PC-9 (cell line): ENCODE data around the gene TBC1D8. TPM values are rescaled to one million over a fixed set of nuclear protein-coding genes. Genes with fewer than 3 reads are reported as not detected.

Source experiments
- BruUV-seq: library from RNA; stranded (reverse); fragments of 400-500 nt; replicated peaks from 2 replicates; lab custom pipeline; 2021; lab: Mats Ljungman, UMichigan
- CTCF ChIA-PET: fragments of 300-600 bp; sonication (Branson Sonifier 250); formaldehyde crosslinking; loops from one replicate; lab custom pipeline; 2022; ENCODE audit warnings: antibody characterized with exemption; lab: Charles Lee
- POLR2A ChIA-PET: fragments of 300-600 bp; sonication (Branson Sonifier 250); formaldehyde crosslinking; loops from one replicate; lab custom pipeline; 2022; ENCODE audit warnings: antibody characterized with exemption; ENCODE audit not compliant: unreplicated experiment; lab: Charles Lee
- DNase-seq, 2 experiments: peaks; one replicate each; pipeline versions ENCODE4 v3.0.0 to v3.0.0-alpha.2; 2015 to 2022; ENCODE audit warnings: mixed read lengths in 1 of 2
- H2AFZ ChIP-seq: fragments of 200-600 bp; sonication (generic); 2 replicates; pipeline ENCODE4 v1.8.1; 2017; ENCODE audit warnings: antibody characterized with exemption
- H3F3A ChIP-seq: fragments of 200-600 bp; sonication (generic); 2 replicates; pipeline ENCODE4 v1.8.1; 2017; ENCODE audit warnings: antibody characterized with exemption, mild to moderate bottlenecking, low read depth; ENCODE audit not compliant: insufficient read depth
- H3K27ac ChIP-seq: fragments of 200-600 bp; sonication (generic); 2 replicates; pipeline ENCODE4 v1.6.1; 2016; ENCODE audit warnings: mixed run types
- H3K27me3 ChIP-seq: fragments of 200-600 bp; sonication (generic); 2 replicates; pipeline ENCODE4 v1.6.1; 2016; ENCODE audit warnings: low read depth, mixed run types; ENCODE audit not compliant: insufficient read depth
- H3K36me3 ChIP-seq: fragments of 200-600 bp; sonication (generic); 2 replicates; pipeline ENCODE4 v1.6.1; 2016; ENCODE audit warnings: low read depth, mixed run types
- H3K4me1 ChIP-seq: fragments of 200-600 bp; sonication (generic); replicated peaks from 2 replicates; pipeline ENCODE4 v1.6.1; 2016; ENCODE audit warnings: mixed run types; ENCODE audit not compliant: insufficient read depth
- H3K4me2 ChIP-seq: fragments of 200-600 bp; sonication (generic); 2 replicates; pipeline ENCODE4 v1.6.1; 2017; ENCODE audit warnings: mixed run types
- H3K4me3 ChIP-seq: fragments of 200-600 bp; sonication (generic); 2 replicates; pipeline ENCODE4 v1.6.1; 2016; ENCODE audit warnings: mixed run types
- H3K79me2 ChIP-seq: fragments of 200-600 bp; sonication (generic); 2 replicates; pipeline ENCODE4 v1.6.1; 2017; ENCODE audit warnings: low read depth, mixed run types
- H3K9me2 ChIP-seq: fragments of 200-600 bp; sonication (generic); 2 replicates; pipeline ENCODE4 v1.8.1; 2017; ENCODE audit warnings: mild to moderate bottlenecking; ENCODE audit not compliant: insufficient read depth
- H3K9me3 ChIP-seq: fragments of 200-600 bp; sonication (generic); 2 replicates; pipeline ENCODE4 v1.8.1; 2016; ENCODE audit warnings: low read depth; ENCODE audit not compliant: insufficient read depth
- H4K20me1 ChIP-seq: fragments of 200-600 bp; sonication (generic); 2 replicates; pipeline ENCODE4 v1.8.1; 2017; ENCODE audit not compliant: insufficient read depth
- CTCF ChIP-seq: fragments of 200-600 bp; sonication (generic); conservative IDR thresholded peaks from 2 replicates; pipeline ENCODE4 v1.6.1; 2017; ENCODE audit warnings: mixed run types, antibody characterized with exemption, mild to moderate bottlenecking, moderate library complexity
- EZH2 ChIP-seq: fragments of 200-600 bp; sonication (generic); IDR thresholded peaks from 2 replicates; pipeline ENCODE4 v1.8.0; 2017; ENCODE audit warnings: antibody characterized with exemption, low read depth
- intact Hi-C: fragments of 100-400 bp; cut with micrococcal nuclease; formaldehyde crosslinking; loops from one replicate; pipeline ENCODE4 v1.10.0; 2022; ENCODE audit not compliant: unreplicated experiment
- total RNA-seq: library from RNA; stranded (reverse); gene quantifications from 2 replicates; pipeline ENCODE4 v1.2.3, GENCODE V29; 2021

TBC1D8 gene
- total RNA-seq, 1 experiment from 2014 or later: 25.2 TPM

- no peak for DNase-seq
- TF ChIP-seq EZH2: no peak
- TF ChIP-seq CTCF: no peak
- POLR2A ChIA-PET: no interaction called here
- BruUV-seq: no TSS peak
- Histone ChIP-seq H3K4me1 (peaks cover 92% of the 10 kb centered on the region), H3K27ac (peak overlapping the region; percentile 88), H3K4me2 (no peak overlapping the region), H3F3A (peaks cover 67% of the 10 kb centered on the region), H2AFZ (no peak overlapping the region), H3K79me2 (peaks cover 85% of the 10 kb centered on the region), H3K9me2 (no peaks in the 10 kb centered on the region), H3K9me3 (no peaks in the 10 kb centered on the region), H4K20me1 (no peaks in the 10 kb centered on the region), H3K36me3 (peaks cover 7% of the 10 kb centered on the region; the same call in 1 of the 2 replicates), H3K27me3 (no peaks in the 10 kb centered on the region), H3K4me3 (no peak overlapping the region)
- CTCF ChIA-PET: no interaction called here
- intact Hi-C loops: no loop called here
These were observed 35.5 kb downstream of the TBC1D8 start for GRCh38 chr2:101115664-101116063.

GRCh38 chr2:101114815-101115214 lies 36.4 kb downstream of the TBC1D8 start:
- H3K9me2 ChIP-seq: no peaks in the 10 kb centered on the region
- no peak overlapping the region for H2AFZ ChIP-seq
- H3K4me3 ChIP-seq: no peak overlapping the region
- ChIA-PET CTCF (no interaction called here), POLR2A (no interaction called here)
- intact Hi-C loops: no loop called here
- H4K20me1 ChIP-seq: no peaks in the 10 kb centered on the region
- no peaks in the 10 kb centered on the region for H3K9me3 ChIP-seq
- H3K4me2 ChIP-seq: peak overlapping the region; percentile 74
- no peaks in the 10 kb centered on the region for H3K27me3 ChIP-seq
- H3K36me3 ChIP-seq: peaks cover 13% of the 10 kb centered on the region
- no peak for DNase-seq
- H3K4me1 ChIP-seq: peaks cover 91% of the 10 kb centered on the region
- H3K27ac ChIP-seq: peak overlapping the region; percentile 88
- H3K79me2 ChIP-seq: peaks cover 87% of the 10 kb centered on the region
- peaks cover 58% of the 10 kb centered on the region for H3F3A ChIP-seq
- BruUV-seq: no TSS peak
- TF ChIP-seq CTCF (no peak), EZH2 (no peak)

GRCh38 chr2:101114268-101114783 lies 36.9 kb downstream of the TBC1D8 start:
- Histone ChIP-seq H2AFZ (no peak overlapping the region), H3K27ac (peak overlapping the region; percentile 88), H3K27me3 (no peaks in the 10 kb centered on the region), H3K9me3 (no peaks in the 10 kb centered on the region), H3K9me2 (no peaks in the 10 kb centered on the region), H4K20me1 (no peaks in the 10 kb centered on the region), H3K4me2 (peak overlapping the region; percentile 74), H3K36me3 (peaks cover 13% of the 10 kb centered on the region), H3K79me2 (peaks cover 87% of the 10 kb centered on the region), H3F3A (peaks cover 53% of the 10 kb centered on the region), H3K4me3 (peak overlapping the region; percentile 27; the same call in 1 of the 2 replicates), H3K4me1 (peaks cover 86% of the 10 kb centered on the region)
- TF ChIP-seq EZH2: no peak
- no peak for TF ChIP-seq CTCF
- no TSS peak for BruUV-seq
- intact Hi-C loops: no loop called here
- ChIA-PET CTCF (interaction anchor here (0.7 kb wide), 1 partner anchor 91 kb away, joined by 3 read pairs; no protein-coding TSS in a partner anchor), POLR2A (interaction anchor here (0.7 kb wide), 1 partner anchor 91 kb away, joined by 13 read pairs; no protein-coding TSS in a partner anchor)
- no peak for DNase-seq
